Naive B cell (primary cell): ENCODE results near the gene TNRC6B. TPM values are rescaled to one million over a fixed set of nuclear protein-coding genes. Genes with fewer than 3 reads are reported as not detected.
"Not testable (repeated sequence)": the region's sequence is repeated elsewhere in the genome, so short reads cannot be mapped to it uniquely, and the experiment has no call there.

Experiments
- ATAC-seq, 2 donors: fragments of 150-1000 bp; cut with Tn5 transposase; 2 replicates each; pipeline ENCODE4 v1.10.0; 2021; ENCODE audit warnings: low read depth in 2 of 2, mild to moderate bottlenecking in 2 of 2, moderate library complexity in 2 of 2
- DNase-seq: peaks from one replicate; pipeline ENCODE4 v3.0.0; 2022
- H3K27ac Mint-ChIP-seq, 6 donors: one replicate each; pipeline ENCODE4 v1.8.0; 2020 to 2022; ENCODE audit warnings: mild to moderate bottlenecking in 6 of 6, mixed read lengths in 6 of 6, moderate library complexity in 5 of 6, inconsistent platforms in 2 of 6
- H3K27me3 Mint-ChIP-seq, 3 donors: one replicate each; pipeline ENCODE4 v1.8.0; 2021 to 2022; ENCODE audit warnings: mixed read lengths in 3 of 3, mild to moderate bottlenecking in 1 of 3
- H3K36me3 Mint-ChIP-seq, 2 donors: one replicate each; pipeline ENCODE4 v1.8.0; 2020 to 2022; ENCODE audit warnings: mixed read lengths in 2 of 2, inconsistent platforms in 1 of 2, mild to moderate bottlenecking in 1 of 2
- H3K4me1 Mint-ChIP-seq, 3 donors: one replicate each; pipeline ENCODE4 v1.8.0; 2020 to 2022; ENCODE audit warnings: mixed read lengths in 3 of 3, inconsistent platforms in 1 of 3, mild to moderate bottlenecking in 1 of 3, moderate library complexity in 1 of 3
- H3K4me3 Mint-ChIP-seq, 8 donors: one replicate each; pipeline ENCODE4 v1.8.0; 2020 to 2022; ENCODE audit warnings: mild to moderate bottlenecking in 8 of 8, mixed read lengths in 8 of 8, moderate library complexity in 8 of 8, inconsistent platforms in 2 of 8
- H3K9me3 Mint-ChIP-seq, 7 donors: one replicate each; pipeline ENCODE4 v1.8.0; 2020 to 2022; ENCODE audit warnings: mixed read lengths in 7 of 7, mild to moderate bottlenecking in 5 of 7, inconsistent platforms in 2 of 7, moderate library complexity in 1 of 7
- polyA plus RNA-seq, 6 donors: library from polyadenylated mRNA; unstranded; fragments of 300-500 nt; fragmentation: Illumina TruSeq; gene quantifications; one replicate each; pipeline ENCODE4 v1.2.3, GENCODE V29; 2021; ENCODE audit warnings: low read depth in 6 of 6

TNRC6B gene
- polyA plus RNA-seq, 6 donors from 2014 or later = 37.3 to 171 (median 109) TPM

GRCh38 chr22:40366068-40366467 lies 188.3 kb downstream of the TNRC6B start:
- Mint-ChIP-seq H3K4me1 (peaks cover under 1 to 13% (median 1%) of the 10 kb centered on the region in 3 donors), H3K27me3 (no peaks in the 10 kb centered on the region), H3K36me3 (peaks cover 42 to 45% of the 10 kb centered on the region in 2 donors), H3K4me3 (peak overlapping the region in 1 of 8 donors; percentile 71), H3K9me3 (no peaks in the 10 kb centered on the region), H3K27ac (peak overlapping the region in 4 of 6 donors; percentile 1 to 76 (median 38))
- DNase-seq (no peak), ATAC-seq (no peak)

DNA sequence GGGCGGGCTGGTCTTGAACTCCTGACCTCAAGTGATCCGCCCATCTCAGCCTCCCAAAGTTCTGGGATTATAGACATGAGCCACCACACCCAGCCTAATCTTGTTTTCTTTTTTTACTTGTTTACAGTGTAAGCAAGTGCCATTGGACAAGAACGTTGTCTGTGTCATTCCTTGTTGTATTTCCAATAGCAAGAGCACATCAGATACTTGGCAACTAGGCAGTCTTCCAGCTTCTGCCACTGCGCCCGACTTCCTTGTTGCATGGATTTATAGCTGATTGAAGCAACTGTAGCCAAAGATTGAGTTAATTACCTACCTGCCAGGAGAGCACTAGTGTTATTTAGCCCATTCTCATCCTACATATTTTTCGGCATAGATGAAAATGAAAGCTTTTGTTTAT lies 189.6 kb downstream of the TNRC6B start:
- Mint-ChIP-seq H3K9me3 (no peaks in the 10 kb centered on the region), H3K4me3 (peak overlapping the region in 1 of 8 donors; percentile 74), H3K4me1 (peaks cover 7 to 25% (median 10%) of the 10 kb centered on the region in 3 donors), H3K36me3 (peaks cover 29 to 35% of the 10 kb centered on the region in 2 donors), H3K27me3 (no peaks in the 10 kb centered on the region), H3K27ac (peak overlapping the region in 1 of 6 donors; percentile 53)
- ATAC-seq = no peak
- DNase-seq = no peak

- Mint-ChIP-seq H3K27me3 (no peaks in the 10 kb centered on the region), H3K4me3 (peak overlapping the region in 3 of 8 donors; percentile 20 to 74 (median 43)), H3K36me3 (peaks cover 23 to 28% of the 10 kb centered on the region in 2 donors), H3K4me1 (peaks cover 11 to 32% (median 16%) of the 10 kb centered on the region in 3 donors), H3K27ac (peak overlapping the region in 2 of 6 donors; percentile 47 to 77), H3K9me3 (no peaks in the 10 kb centered on the region)
- no peak for ATAC-seq
- no peak for DNase-seq
Observed at GRCh38 chr22:40368016-40368415, 190.3 kb downstream of the TNRC6B start.

DNA sequence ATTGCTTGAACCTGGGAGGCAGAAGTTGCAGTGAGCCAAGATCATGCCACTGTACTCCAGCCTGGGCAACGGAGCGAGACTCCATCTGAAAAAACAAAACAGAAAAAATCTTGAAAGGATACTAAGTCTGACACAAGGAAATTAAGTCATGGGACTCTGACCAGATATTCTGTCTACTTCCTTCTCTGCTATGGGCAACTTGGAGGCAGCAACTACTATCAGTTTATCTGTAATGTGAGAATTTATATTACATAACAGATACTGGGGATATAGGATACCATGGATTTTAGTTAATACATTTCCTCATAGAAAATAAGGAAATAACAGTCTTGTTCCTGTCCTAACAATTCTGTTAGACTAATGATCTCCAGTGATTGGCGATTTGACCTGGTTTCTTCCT lies 191.1 kb downstream of the TNRC6B start:
- Mint-ChIP-seq H3K9me3 (no peaks in the 10 kb centered on the region), H3K4me1 (peaks cover 15 to 38% (median 21%) of the 10 kb centered on the region in 3 donors), H3K27ac (peak overlapping the region in 2 of 6 donors; percentile 76), H3K27me3 (no peaks in the 10 kb centered on the region), H3K4me3 (peak overlapping the region in 2 of 8 donors; percentile 74 to 77), H3K36me3 (peaks cover 23% of the 10 kb centered on the region in 2 donors)
- ATAC-seq = no peak
- no peak for DNase-seq

DNA sequence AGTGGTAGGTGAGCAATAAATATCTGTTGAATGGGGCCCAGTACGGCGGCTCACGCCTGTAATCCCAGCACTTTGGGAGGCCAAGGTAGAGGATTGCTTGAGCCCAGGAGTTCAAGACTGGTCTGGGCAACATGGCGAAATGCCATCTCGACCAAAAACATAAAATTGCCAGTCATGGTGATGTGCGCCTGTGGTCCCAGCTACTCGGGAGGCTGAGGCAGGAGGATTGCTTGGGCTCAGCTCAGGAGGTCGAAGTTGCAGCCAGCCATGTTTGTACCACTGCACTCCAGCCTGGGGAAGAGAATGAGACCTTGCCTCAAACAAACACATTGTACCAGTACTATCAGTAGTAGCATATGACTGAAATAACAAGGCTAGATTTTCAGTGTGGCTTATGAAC lies 196.8 kb downstream of the TNRC6B start:
- no peaks in the 10 kb centered on the region for H3K9me3 Mint-ChIP-seq
- H3K27ac Mint-ChIP-seq = peak overlapping the region in 1 of 6 donors; percentile 15
- ATAC-seq (no peak), DNase-seq (no peak)
- H3K36me3 Mint-ChIP-seq = no peaks in the 10 kb centered on the region
- peak overlapping the region in 4 of 8 donors; percentile 20 to 47 (median 26) for H3K4me3 Mint-ChIP-seq
- peaks cover 49 to 85% (median 61%) of the 10 kb centered on the region in 3 donors for H3K4me1 Mint-ChIP-seq
- no peaks in the 10 kb centered on the region for H3K27me3 Mint-ChIP-seq

DNA sequence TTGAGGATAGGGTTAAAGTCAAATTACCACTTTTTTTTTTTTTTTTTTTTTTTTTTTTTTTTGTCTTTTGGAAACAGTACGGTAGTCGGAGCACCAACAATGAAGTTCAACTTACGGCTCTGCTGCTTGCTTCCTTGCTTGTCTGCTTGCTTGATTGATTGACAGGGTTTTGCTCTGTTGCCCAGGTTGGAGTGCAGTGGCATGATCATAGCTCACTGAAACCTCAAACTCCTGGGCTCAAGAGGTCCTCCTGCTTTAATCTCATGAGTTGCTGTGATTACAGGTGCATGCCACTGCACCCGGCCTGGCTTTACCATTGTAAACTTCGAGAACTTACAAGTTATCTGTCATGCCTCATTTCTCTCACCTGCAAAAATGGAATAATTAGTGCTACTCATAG lies 198.4 kb downstream of the TNRC6B start:
- H3K9me3 Mint-ChIP-seq = no peaks in the 10 kb centered on the region
- ATAC-seq (peak; percentile 84), DNase-seq (no peak)
- no peaks in the 10 kb centered on the region for H3K36me3 Mint-ChIP-seq
- H3K4me1 Mint-ChIP-seq = peaks cover 49 to 84% (median 64%) of the 10 kb centered on the region in 3 donors
- H3K4me3 Mint-ChIP-seq = peak overlapping the region; percentile 52 to 85 (median 68)
- peak overlapping the region; percentile 37 to 95 (median 68) for H3K27ac Mint-ChIP-seq
- H3K27me3 Mint-ChIP-seq = no peaks in the 10 kb centered on the region

DNA sequence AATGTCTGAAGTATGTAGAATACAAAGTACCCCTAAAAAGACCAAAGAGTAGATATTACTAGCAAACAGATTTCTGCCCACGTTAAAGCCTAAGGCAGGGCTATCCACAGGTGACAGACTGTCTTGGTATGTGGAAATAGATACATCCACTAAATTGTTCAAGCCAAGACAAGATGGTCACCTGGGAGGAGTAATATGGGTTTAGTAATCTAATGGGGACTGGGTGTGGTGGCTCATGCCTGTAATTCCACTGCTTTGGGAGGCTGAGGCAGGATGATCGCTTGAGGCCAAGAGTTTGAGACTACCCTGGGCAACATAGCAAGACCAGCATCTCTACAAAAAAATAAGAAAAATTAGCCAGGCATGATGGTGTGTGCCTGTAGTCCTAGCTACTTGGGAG lies 200.2 kb downstream of the TNRC6B start:
- no peak for ATAC-seq
- H3K4me3 Mint-ChIP-seq = peak overlapping the region in 3 of 8 donors; percentile 44 to 88 (median 44)
- peaks cover 52 to 81% (median 62%) of the 10 kb centered on the region in 3 donors for H3K4me1 Mint-ChIP-seq
- no peaks in the 10 kb centered on the region for H3K27me3 Mint-ChIP-seq
- DNase-seq = no peak
- no peaks in the 10 kb centered on the region for H3K9me3 Mint-ChIP-seq
- H3K36me3 Mint-ChIP-seq = peaks cover 0 to 6% of the 10 kb centered on the region in 2 donors
- H3K27ac Mint-ChIP-seq = peak overlapping the region; percentile 31 to 98 (median 84)

DNA sequence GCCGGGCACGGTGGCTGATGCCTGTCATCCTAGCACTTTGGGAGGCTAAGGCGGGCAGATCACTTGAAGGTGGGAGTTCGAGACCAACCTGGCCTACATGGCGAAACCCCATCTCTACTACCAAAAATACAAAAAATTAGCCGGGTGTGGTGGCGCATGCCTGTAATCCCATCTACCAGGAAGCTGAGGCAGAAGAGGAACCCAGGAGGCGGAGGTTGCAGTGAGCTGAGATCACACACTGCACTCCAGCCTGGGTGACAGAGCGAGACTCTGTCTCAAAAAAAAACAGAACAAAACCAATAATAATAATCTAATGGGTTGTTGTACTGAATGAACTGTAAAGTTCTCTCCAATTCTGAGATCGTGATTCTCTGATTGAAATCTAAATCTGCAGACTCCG lies 200.7 kb downstream of the TNRC6B start:
- H3K36me3 Mint-ChIP-seq, H3K9me3 Mint-ChIP-seq, H3K27me3 Mint-ChIP-seq, DNase-seq: not testable (repeated sequence)
- H3K4me1 Mint-ChIP-seq = peaks cover 53 to 81% (median 62%) of the 10 kb centered on the region in 3 donors
- H3K4me3 Mint-ChIP-seq = peak overlapping the region in 6 of 8 donors; percentile 13 to 88 (median 46)
- ATAC-seq = peak; percentile 37 to 62
- H3K27ac Mint-ChIP-seq = peak overlapping the region in 5 of 6 donors; percentile 58 to 98 (median 86)

- peaks cover 60 to 83% (median 72%) of the 10 kb centered on the region in 3 donors for H3K4me1 Mint-ChIP-seq
- H3K27me3 Mint-ChIP-seq = no peaks in the 10 kb centered on the region
- ATAC-seq (no peak), DNase-seq (no peak)
- no peaks in the 10 kb centered on the region for H3K9me3 Mint-ChIP-seq
- H3K36me3 Mint-ChIP-seq = peaks cover 0 to 6% of the 10 kb centered on the region in 2 donors
- peak overlapping the region in 2 of 6 donors; percentile 57 to 86 for H3K27ac Mint-ChIP-seq
- no peak overlapping the region for H3K4me3 Mint-ChIP-seq
Observed at GRCh38 chr22:40381461-40381860, 203.7 kb downstream of the TNRC6B start.

- Mint-ChIP-seq H3K27me3 (no peaks in the 10 kb centered on the region), H3K4me1 (peaks cover 63 to 80% (median 69%) of the 10 kb centered on the region in 3 donors), H3K27ac (peak overlapping the region; percentile 0 to 94 (median 90)), H3K4me3 (peak overlapping the region in 5 of 8 donors; percentile 23 to 57 (median 44)), H3K9me3 (no peaks in the 10 kb centered on the region), H3K36me3 (peaks cover 4 to 14% of the 10 kb centered on the region in 2 donors)
- ATAC-seq = no peak
- DNase-seq = no peak
Observed at GRCh38 chr22:40383905-40384304, 206.2 kb downstream of the TNRC6B start.

DNA sequence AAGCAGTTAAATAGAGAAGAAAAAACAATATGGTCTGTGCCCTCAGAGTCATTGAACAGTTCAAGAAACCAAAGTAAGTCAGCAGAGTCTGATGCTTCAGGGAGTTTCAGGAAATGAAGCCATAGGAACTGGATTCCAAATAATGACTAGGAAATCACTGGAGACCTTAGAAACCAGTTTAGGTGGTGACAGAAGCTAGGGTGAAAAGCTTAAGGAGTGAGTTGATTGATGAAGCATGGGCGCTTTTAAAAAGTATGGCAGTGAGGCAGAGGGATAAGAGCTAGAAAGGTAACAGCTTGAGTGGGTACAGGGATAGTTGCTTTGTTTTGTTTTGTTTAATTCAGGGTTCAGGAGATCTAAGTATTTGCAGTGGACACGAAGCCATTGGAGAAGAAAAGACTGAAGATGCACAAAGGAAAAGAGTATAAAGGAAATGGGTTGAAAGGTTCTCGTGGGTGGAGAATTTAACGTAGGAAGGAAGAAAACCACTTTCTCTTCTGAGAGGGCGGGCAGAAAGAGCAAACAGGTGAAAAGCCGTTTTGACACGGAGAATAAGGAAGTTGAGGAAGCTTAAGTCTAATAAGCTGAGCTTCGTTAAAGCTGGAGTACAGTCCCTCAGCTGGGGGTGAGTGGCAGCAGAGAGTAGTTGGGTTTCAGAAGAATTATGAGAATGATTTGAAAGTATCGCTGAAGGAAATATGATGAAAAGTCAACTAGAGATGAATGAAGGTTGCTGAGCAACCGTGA lies 207.5 kb downstream of the TNRC6B start:
- Mint-ChIP-seq H3K36me3 (peaks cover 8 to 16% of the 10 kb centered on the region in 2 donors), H3K9me3 (no peaks in the 10 kb centered on the region), H3K27me3 (no peaks in the 10 kb centered on the region), H3K27ac (peak overlapping the region; percentile 86 to 97 (median 94)), H3K4me3 (peak overlapping the region; percentile 67 to 92 (median 88)), H3K4me1 (peaks cover 57 to 74% (median 61%) of the 10 kb centered on the region in 3 donors)
- ATAC-seq (peak; percentile 98), DNase-seq (peak; percentile 69)
